Left ventricle myocardium inferior (tissue), 1 donor: ENCODE measurements around the gene CNTN4. TPM values are rescaled to one million over a fixed set of nuclear protein-coding genes. Genes with fewer than 3 reads are reported as not detected.

Experiments
- DNase-seq: peaks from one replicate; pipeline ENCODE4 v3.0.0-alpha.2; 2020
- H3K27ac ChIP-seq: fragments of 200-600 bp; replicated peaks from 2 replicates; pipeline ENCODE4 v1.8.0; 2021
- H3K27me3 ChIP-seq: fragments of 200-600 bp; 2 replicates; pipeline ENCODE4 v1.8.0; 2021; ENCODE audit warnings: low read depth
- H3K36me3 ChIP-seq: fragments of 200-600 bp; 2 replicates; pipeline ENCODE4 v1.8.0; 2021
- H3K4me1 ChIP-seq: fragments of 200-600 bp; 2 replicates; pipeline ENCODE4 v1.8.0; 2021
- H3K4me3 ChIP-seq: fragments of 200-600 bp; 2 replicates; pipeline ENCODE4 v1.8.0; 2021; ENCODE audit warnings: mild to moderate bottlenecking, moderate library complexity
- H3K9me3 ChIP-seq: fragments of 200-600 bp; replicated peaks from 2 replicates; pipeline ENCODE4 v1.8.0; 2021
- intact Hi-C: fragments of 100-400 bp; cut with micrococcal nuclease; formaldehyde crosslinking; loops from one replicate; pipeline ENCODE4 v1.11.0; 2022
- total RNA-seq: library from RNA; stranded (reverse); fragmentation: NEBNext Ultra II Directional; extraction: Animal tissue kit (Norgen Biotek cat#: 25700); gene quantifications from one replicate; pipeline ENCODE4 v1.2.1, GENCODE V29; 2021
- TF ChIP-seq, protein P1 (sequence below): fragments of 200-600 bp; IDR thresholded peaks from 2 replicates; pipeline ENCODE4 v1.8.0; 2021; ENCODE audit warnings: antibody characterized with exemption, mild to moderate bottlenecking, borderline replicate concordance
- donor health status: DM: no; HTN: yes; CAD: no; lungs with severe emphysema.

Gene CNTN4
- total RNA-seq, 1 donor from 2014 or later = 1.2 TPM

DNA sequence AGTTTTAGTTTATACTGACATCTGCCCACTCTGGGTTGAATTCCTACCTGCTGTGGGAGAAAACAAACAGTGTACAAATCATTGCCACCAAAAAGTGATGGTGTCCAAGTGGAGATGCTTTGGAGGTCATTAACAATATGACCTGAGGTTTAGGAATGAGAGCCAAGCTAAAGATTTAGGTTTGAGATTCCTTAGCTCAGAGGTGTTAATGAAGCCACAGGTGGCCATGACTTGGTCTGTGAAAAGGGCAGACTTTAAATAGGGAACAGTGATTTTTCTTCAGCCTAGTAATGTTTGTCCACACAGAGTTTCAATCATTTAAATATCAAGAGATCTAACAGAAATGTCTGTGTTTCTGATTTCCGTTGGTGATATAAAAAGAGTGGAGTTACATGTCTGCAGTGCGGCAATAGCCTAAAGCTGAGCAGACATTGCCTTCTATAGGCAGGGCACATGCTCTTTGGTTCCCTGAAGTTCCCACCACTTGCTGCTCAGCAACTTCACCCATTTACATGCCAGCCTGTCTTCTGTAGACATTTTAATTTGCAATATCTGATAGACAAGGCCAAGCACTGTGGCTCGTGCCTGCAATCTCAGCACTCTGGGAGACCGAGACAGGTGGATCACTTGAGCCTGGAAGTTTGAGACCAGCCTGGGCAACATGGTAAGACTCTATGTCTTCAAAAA, 588.3 kb downstream of the CNTN4 start:
- no peaks in the 10 kb centered on the region for H3K4me1 ChIP-seq
- H3K4me3 ChIP-seq = no peak overlapping the region
- DNase-seq = no peak
- no peaks in the 10 kb centered on the region for H3K9me3 ChIP-seq
- no peak overlapping the region for H3K27ac ChIP-seq
- H3K27me3 ChIP-seq = no peaks in the 10 kb centered on the region
- H3K36me3 ChIP-seq = no peaks in the 10 kb centered on the region
- TF ChIP-seq, protein P1, sequence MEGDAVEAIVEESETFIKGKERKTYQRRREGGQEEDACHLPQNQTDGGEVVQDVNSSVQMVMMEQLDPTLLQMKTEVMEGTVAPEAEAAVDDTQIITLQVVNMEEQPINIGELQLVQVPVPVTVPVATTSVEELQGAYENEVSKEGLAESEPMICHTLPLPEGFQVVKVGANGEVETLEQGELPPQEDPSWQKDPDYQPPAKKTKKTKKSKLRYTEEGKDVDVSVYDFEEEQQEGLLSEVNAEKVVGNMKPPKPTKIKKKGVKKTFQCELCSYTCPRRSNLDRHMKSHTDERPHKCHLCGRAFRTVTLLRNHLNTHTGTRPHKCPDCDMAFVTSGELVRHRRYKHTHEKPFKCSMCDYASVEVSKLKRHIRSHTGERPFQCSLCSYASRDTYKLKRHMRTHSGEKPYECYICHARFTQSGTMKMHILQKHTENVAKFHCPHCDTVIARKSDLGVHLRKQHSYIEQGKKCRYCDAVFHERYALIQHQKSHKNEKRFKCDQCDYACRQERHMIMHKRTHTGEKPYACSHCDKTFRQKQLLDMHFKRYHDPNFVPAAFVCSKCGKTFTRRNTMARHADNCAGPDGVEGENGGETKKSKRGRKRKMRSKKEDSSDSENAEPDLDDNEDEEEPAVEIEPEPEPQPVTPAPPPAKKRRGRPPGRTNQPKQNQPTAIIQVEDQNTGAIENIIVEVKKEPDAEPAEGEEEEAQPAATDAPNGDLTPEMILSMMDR = no peak
- intact Hi-C loops = no loop called here

DNA sequence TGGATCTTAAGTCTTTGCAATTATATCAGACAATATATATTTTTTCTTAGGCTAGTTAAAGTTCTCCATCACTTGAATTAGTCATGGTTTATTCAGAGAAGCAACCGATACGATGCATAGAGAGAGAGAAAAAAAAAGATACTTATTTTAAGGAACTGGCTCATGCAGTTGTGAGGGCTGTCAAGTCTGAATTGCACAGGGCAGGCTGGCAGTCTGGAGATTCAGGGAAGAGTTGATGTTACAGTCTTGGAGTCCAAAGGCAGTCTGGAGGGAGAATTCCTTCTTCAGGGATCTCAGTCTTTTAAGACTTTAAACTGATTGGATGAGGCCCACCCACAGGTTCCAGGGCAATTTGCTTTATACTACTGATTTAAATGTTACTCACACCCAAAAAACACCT, 598.9 kb downstream of the CNTN4 start:
- TF ChIP-seq, protein P1 = no peak
- intact Hi-C loops = no loop called here
- Histone ChIP-seq H3K4me3 (no peak overlapping the region), H3K27me3 (no peaks in the 10 kb centered on the region), H3K36me3 (no peaks in the 10 kb centered on the region), H3K27ac (no peak overlapping the region), H3K4me1 (no peaks in the 10 kb centered on the region), H3K9me3 (no peaks in the 10 kb centered on the region)
- DNase-seq = no peak

DNA sequence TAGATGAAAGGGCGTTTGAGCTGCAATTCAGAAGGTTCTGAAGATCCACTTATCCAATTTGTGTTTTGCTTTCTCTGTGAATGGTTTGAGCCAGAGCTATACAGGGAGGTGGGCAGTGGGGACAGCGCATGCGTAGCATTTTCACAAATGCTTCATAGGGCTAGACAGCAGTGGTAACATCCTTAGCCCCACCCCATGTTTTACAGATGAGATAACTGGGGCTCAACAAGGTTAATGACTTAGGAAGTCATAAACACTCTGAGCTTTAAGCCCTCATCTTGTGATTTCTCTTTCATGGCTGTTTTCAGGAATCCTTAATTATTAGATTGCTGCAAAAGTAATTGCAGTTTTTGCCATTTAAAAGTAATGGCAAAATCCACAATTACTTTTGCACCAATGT, 602.8 kb downstream of the CNTN4 start:
- H3K27me3 ChIP-seq = no peaks in the 10 kb centered on the region
- intact Hi-C loops = no loop called here
- H3K27ac ChIP-seq = no peak overlapping the region
- TF ChIP-seq, protein P1 = no peak
- no peaks in the 10 kb centered on the region for H3K4me1 ChIP-seq
- H3K36me3 ChIP-seq = no peaks in the 10 kb centered on the region
- DNase-seq = no peak
- no peaks in the 10 kb centered on the region for H3K9me3 ChIP-seq
- H3K4me3 ChIP-seq = no peak overlapping the region

- no peaks in the 10 kb centered on the region for H3K9me3 ChIP-seq
- no peak overlapping the region for H3K4me3 ChIP-seq
- no peaks in the 10 kb centered on the region for H3K36me3 ChIP-seq
- intact Hi-C loops = no loop called here
- TF ChIP-seq, protein P1 = no peak
- H3K27ac ChIP-seq = no peak overlapping the region
- H3K27me3 ChIP-seq = no peaks in the 10 kb centered on the region
- H3K4me1 ChIP-seq = no peaks in the 10 kb centered on the region
- no peak for DNase-seq
Observed at GRCh38 chr3:2706144-2706835, 607.6 kb downstream of the CNTN4 start.

DNA sequence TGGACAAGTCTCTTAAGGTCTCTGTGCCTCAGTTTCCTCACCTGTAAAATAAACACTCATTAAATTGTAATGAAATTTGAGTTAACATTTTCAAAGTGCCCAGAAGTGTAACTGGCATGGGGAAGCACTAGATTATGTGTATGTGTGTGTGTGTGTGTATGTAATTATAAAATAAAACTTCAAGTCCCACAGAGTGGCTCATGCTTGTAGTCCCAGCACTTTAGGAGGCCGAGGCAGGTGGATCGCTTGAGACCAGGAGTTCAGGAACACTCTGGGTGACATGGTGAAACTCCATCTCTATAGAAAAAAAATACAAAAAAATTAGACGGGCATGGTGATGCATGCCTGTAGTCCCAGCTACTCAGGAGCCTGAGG, 608.2 kb downstream of the CNTN4 start:
- TF ChIP-seq, protein P1 = no peak
- H3K27ac ChIP-seq = no peak overlapping the region
- H3K4me1 ChIP-seq = no peaks in the 10 kb centered on the region
- H3K36me3 ChIP-seq = no peaks in the 10 kb centered on the region
- DNase-seq = no peak
- no peak overlapping the region for H3K4me3 ChIP-seq
- intact Hi-C loops = no loop called here
- no peaks in the 10 kb centered on the region for H3K27me3 ChIP-seq
- no peaks in the 10 kb centered on the region for H3K9me3 ChIP-seq
